ENCODE results near the gene PDGFB. TPM values are rescaled to one million over a fixed set of nuclear protein-coding genes. Genes with fewer than 3 reads are reported as not detected.

Gene PDGFB
- total and polyA plus RNA-seq, 2 experiments from 2014 or later: 2.2 to 8.0 TPM

DNA sequence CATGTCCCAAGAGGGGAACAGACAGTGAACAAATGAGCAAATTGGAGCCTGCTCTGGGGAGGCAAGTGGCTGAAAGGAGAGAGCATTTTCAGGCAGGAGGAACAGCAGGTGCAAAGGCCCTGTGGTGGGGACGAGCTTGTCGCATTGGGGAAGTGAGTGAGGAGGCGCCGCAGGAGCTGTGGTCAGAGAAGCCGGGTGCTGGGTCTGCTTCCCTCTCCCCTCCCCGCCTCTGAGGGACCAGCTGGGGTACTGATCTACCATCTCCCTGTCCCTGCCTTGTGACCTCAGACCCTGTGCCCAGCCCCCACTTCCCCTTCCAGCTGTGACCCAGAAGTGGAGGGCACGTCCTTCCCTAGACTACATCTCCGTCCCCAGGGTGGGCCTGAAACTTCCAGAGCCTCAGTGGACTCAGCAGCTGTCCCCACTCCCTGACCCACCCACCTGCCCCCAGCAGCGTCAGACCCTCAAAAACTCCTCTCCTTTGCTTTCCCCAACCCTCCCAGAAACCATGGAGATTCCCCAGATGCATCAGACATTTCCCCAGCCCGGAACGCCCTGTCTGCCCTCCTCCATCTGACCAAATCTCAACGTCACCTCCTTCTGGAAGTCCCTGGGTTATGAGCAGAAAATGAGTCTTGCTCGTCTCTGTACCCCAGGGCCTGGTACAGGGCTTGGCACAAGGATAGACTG, 19.7 kb upstream of the PDGFB start (continued):
- TF ChIP-seq, protein P1, sequence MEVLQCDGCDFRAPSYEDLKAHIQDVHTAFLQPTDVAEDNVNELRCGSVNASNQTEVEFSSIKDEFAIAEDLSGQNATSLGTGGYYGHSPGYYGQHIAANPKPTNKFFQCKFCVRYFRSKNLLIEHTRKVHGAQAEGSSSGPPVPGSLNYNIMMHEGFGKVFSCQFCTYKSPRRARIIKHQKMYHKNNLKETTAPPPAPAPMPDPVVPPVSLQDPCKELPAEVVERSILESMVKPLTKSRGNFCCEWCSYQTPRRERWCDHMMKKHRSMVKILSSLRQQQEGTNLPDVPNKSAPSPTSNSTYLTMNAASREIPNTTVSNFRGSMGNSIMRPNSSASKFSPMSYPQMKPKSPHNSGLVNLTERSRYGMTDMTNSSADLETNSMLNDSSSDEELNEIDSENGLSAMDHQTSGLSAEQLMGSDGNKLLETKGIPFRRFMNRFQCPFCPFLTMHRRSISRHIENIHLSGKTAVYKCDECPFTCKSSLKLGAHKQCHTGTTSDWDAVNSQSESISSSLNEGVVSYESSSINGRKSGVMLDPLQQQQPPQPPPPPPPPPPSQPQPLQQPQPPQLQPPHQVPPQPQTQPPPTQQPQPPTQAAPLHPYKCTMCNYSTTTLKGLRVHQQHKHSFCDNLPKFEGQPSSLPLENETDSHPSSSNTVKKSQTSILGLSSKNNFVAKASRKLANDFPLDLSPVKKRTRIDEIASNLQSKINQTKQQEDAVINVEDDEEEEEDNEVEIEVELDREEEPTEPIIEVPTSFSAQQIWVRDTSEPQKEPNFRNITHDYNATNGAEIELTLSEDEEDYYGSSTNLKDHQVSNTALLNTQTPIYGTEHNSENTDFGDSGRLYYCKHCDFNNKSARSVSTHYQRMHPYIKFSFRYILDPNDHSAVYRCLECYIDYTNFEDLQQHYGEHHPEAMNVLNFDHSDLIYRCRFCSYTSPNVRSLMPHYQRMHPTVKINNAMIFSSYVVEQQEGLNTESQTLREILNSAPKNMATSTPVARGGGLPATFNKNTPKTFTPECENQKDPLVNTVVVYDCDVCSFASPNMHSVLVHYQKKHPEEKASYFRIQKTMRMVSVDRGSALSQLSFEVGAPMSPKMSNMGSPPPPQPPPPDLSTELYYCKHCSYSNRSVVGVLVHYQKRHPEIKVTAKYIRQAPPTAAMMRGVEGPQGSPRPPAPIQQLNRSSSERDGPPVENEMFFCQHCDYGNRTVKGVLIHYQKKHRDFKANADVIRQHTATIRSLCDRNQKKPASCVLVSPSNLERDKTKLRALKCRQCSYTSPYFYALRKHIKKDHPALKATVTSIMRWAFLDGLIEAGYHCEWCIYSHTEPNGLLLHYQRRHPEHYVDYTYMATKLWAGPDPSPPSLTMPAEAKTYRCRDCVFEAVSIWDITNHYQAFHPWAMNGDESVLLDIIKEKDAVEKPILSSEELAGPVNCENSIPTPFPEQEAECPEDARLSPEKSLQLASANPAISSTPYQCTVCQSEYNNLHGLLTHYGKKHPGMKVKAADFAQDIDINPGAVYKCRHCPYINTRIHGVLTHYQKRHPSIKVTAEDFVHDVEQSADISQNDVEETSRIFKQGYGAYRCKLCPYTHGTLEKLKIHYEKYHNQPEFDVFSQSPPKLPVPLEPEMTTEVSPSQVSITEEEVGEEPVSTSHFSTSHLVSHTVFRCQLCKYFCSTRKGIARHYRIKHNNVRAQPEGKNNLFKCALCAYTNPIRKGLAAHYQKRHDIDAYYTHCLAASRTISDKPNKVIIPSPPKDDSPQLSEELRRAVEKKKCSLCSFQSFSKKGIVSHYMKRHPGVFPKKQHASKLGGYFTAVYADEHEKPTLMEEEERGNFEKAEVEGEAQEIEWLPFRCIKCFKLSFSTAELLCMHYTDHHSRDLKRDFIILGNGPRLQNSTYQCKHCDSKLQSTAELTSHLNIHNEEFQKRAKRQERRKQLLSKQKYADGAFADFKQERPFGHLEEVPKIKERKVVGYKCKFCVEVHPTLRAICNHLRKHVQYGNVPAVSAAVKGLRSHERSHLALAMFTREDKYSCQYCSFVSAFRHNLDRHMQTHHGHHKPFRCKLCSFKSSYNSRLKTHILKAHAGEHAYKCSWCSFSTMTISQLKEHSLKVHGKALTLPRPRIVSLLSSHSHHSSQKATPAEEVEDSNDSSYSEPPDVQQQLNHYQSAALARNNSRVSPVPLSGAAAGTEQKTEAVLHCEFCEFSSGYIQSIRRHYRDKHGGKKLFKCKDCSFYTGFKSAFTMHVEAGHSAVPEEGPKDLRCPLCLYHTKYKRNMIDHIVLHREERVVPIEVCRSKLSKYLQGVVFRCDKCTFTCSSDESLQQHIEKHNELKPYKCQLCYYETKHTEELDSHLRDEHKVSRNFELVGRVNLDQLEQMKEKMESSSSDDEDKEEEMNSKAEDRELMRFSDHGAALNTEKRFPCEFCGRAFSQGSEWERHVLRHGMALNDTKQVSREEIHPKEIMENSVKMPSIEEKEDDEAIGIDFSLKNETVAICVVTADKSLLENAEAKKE (CRISPR knock-in tag; IDR thresholded peaks at IDR 0.05): no peak
- TF ChIP-seq EZH2phosphoT487 (IDR thresholded peaks at IDR 0.05; ENCODE audit: unreplicated experiment): no peak

DNA sequence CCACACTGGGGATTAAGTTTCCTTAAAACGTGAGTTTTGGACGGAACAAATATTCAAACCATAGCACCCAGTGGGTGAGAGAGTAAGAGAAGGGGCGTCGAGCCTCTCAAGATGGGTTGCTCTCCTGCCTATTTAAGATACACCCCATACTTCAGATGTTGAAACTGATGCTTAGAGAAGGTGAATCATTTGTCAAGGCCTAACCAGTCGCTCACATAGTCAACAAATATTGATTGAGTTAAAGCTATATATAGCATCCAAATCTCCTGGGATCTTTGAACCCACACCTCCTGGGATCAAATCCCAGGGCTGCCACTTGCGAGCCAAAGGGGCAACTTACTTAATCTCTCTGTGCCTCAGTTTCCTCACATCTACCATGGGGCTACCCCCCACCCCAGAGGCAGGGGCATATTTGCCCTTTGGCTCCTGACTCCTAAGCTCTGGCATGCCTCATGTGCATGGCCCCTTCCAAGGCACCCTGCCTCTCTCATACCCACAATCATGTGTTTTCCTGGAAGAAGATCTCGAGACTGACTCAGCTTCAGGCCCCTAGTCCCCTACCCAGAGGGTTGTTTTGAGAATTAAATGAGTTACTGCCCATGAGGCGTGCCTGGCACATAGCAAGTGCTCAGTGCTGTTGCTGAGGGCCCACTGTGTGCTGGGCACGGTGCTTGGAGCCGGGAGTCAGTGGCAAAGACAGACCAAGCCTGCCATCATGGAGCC, 19.0 kb upstream of the PDGFB start:
- Mint-ChIP-seq H3K27ac (no peak overlapping the region), H3K36me3 (ENCODE audit: low read depth) (peaks cover 4% of the 10 kb centered on the region; the same call in 1 of the 3 replicates), H3K4me3 (no peak overlapping the region), H3K4me1 (peaks cover 6% of the 10 kb centered on the region; the same call in 2 of the 3 replicates), H3K27me3 (ENCODE audit: insufficient read depth, low read depth, poor library complexity) (peaks cover 14% of the 10 kb centered on the region), H3K9me3 (peaks cover 10% of the 10 kb centered on the region)
- TF ChIP-seq, protein P2, sequence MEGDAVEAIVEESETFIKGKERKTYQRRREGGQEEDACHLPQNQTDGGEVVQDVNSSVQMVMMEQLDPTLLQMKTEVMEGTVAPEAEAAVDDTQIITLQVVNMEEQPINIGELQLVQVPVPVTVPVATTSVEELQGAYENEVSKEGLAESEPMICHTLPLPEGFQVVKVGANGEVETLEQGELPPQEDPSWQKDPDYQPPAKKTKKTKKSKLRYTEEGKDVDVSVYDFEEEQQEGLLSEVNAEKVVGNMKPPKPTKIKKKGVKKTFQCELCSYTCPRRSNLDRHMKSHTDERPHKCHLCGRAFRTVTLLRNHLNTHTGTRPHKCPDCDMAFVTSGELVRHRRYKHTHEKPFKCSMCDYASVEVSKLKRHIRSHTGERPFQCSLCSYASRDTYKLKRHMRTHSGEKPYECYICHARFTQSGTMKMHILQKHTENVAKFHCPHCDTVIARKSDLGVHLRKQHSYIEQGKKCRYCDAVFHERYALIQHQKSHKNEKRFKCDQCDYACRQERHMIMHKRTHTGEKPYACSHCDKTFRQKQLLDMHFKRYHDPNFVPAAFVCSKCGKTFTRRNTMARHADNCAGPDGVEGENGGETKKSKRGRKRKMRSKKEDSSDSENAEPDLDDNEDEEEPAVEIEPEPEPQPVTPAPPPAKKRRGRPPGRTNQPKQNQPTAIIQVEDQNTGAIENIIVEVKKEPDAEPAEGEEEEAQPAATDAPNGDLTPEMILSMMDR (conservative IDR thresholded peaks at IDR 0.05; ENCODE audit: low read depth in 2 of 2): no peak
- TF ChIP-seq ZNF114 (CRISPR knock-in tag; IDR thresholded peaks at IDR 0.05) (no peak), STAT1 (IDR thresholded peaks at IDR 0.05; ENCODE audit: unreplicated experiment) (no peak), CREB1 (CRISPR knock-in tag; IDR thresholded peaks at IDR 0.05; ENCODE audit: low read depth) (no peak), ZNF331 (CRISPR knock-in tag; IDR thresholded peaks at IDR 0.05; ENCODE audit: low read depth) (no peak), POLR2AphosphoS5 (IDR thresholded peaks at IDR 0.05; ENCODE audit: low read depth) (no peak), EZH2phosphoT487 (IDR thresholded peaks at IDR 0.05; ENCODE audit: unreplicated experiment) (no peak), NANOG (IDR thresholded peaks at IDR 0.05; ENCODE audit: borderline replicate concordance) (no peak)
- TF ChIP-seq, protein P3, sequence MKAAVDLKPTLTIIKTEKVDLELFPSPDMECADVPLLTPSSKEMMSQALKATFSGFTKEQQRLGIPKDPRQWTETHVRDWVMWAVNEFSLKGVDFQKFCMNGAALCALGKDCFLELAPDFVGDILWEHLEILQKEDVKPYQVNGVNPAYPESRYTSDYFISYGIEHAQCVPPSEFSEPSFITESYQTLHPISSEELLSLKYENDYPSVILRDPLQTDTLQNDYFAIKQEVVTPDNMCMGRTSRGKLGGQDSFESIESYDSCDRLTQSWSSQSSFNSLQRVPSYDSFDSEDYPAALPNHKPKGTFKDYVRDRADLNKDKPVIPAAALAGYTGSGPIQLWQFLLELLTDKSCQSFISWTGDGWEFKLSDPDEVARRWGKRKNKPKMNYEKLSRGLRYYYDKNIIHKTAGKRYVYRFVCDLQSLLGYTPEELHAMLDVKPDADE (IDR thresholded peaks at IDR 0.05): no peak
- TF ChIP-seq, protein P4, sequence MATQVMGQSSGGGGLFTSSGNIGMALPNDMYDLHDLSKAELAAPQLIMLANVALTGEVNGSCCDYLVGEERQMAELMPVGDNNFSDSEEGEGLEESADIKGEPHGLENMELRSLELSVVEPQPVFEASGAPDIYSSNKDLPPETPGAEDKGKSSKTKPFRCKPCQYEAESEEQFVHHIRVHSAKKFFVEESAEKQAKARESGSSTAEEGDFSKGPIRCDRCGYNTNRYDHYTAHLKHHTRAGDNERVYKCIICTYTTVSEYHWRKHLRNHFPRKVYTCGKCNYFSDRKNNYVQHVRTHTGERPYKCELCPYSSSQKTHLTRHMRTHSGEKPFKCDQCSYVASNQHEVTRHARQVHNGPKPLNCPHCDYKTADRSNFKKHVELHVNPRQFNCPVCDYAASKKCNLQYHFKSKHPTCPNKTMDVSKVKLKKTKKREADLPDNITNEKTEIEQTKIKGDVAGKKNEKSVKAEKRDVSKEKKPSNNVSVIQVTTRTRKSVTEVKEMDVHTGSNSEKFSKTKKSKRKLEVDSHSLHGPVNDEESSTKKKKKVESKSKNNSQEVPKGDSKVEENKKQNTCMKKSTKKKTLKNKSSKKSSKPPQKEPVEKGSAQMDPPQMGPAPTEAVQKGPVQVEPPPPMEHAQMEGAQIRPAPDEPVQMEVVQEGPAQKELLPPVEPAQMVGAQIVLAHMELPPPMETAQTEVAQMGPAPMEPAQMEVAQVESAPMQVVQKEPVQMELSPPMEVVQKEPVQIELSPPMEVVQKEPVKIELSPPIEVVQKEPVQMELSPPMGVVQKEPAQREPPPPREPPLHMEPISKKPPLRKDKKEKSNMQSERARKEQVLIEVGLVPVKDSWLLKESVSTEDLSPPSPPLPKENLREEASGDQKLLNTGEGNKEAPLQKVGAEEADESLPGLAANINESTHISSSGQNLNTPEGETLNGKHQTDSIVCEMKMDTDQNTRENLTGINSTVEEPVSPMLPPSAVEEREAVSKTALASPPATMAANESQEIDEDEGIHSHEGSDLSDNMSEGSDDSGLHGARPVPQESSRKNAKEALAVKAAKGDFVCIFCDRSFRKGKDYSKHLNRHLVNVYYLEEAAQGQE (IDR thresholded peaks at IDR 0.05; ENCODE audit: unreplicated experiment): no peak
- Histone ChIP-seq H2AFZ (no peak overlapping the region), H4K20me1 (replicated peaks; ENCODE audit: insufficient read depth) (no peaks in the 10 kb centered on the region), H3K4me1 (ENCODE audit: insufficient read depth) (no peaks in the 10 kb centered on the region), H3K27ac (ENCODE audit: low read depth) (no peak overlapping the region), H3K4me3 (no peak overlapping the region), H3F3A (replicated peaks; ENCODE audit: low read depth) (no peaks in the 10 kb centered on the region), H3K4me2 (no peak overlapping the region), H3K36me3 (ENCODE audit: insufficient read depth) (no peaks in the 10 kb centered on the region), H3K27me3 (ENCODE audit: insufficient read depth) (no peaks in the 10 kb centered on the region), H3K9me2 (ENCODE audit: insufficient read depth) (no peaks in the 10 kb centered on the region), H3K79me2 (replicated peaks; ENCODE audit: insufficient read depth) (no peaks in the 10 kb centered on the region)
- ATAC-seq (no peak), DNase-seq (ENCODE audit: low spot score) (no peak)

All from GM23338 (cell line).